Peyer's patch (tissue), 4 donors: ENCODE measurements around the gene CAPN1. TPM values are rescaled to one million over a fixed set of nuclear protein-coding genes. Genes with fewer than 3 reads are reported as not detected.
A peak's percentile ranks its signal among the peaks of the same experiment; 100 is the strongest.

Source experiments
- DNase-seq, 3 donors: peaks; one replicate each; pipeline ENCODE4 v3.0.0-alpha.2; 2017 to 2019
- H3K27ac ChIP-seq, 4 donors: fragments of 200-600 bp; sonication (generic); one replicate each; pipeline ENCODE4 v1.5.1; 2016 to 2019
- H3K27me3 ChIP-seq, 2 donors: fragments of 200-600 bp; sonication (generic); one replicate each; pipeline ENCODE4 v1.5.1; 2019
- H3K36me3 ChIP-seq, 3 donors: fragments of 200-600 bp; sonication (generic); one replicate each; pipeline ENCODE4 v1.5.1; 2016 to 2019
- H3K4me1 ChIP-seq, 4 donors: fragments of 200-600 bp; sonication (generic); one replicate each; pipeline ENCODE4 v1.5.1; 2016 to 2019
- H3K4me3 ChIP-seq, 4 donors: fragments of 200-600 bp; sonication (generic); 1 replicate in 3 of 4; 2 replicates in 1 of 4; pipeline ENCODE4 v1.5.1; 2016 to 2019; ENCODE audit warnings: mild to moderate bottlenecking in 1 of 4
- H3K9me3 ChIP-seq, 4 donors: fragments of 200-600 bp; sonication (generic); one replicate each; pipeline ENCODE4 v1.5.1; 2016 to 2019; ENCODE audit warnings: mild to moderate bottlenecking in 1 of 4
- CTCF ChIP-seq, 6 experiments: fragments of 450-650 bp in 4 of 6; fragments of 200-600 bp in 2 of 6; sonication (generic) in 1 of 6; IDR thresholded peaks; one replicate each; pipeline ENCODE4 v1.5.1; 2017 to 2019; ENCODE audit warnings: antibody characterized with exemption in 6 of 6, mild to moderate bottlenecking in 3 of 6, moderate library complexity in 1 of 6
- POLR2A ChIP-seq, 2 donors: fragments of 450-650 bp; IDR thresholded peaks; one replicate each; pipeline ENCODE4 v1.5.1; 2017; ENCODE audit warnings: antibody characterized with exemption in 2 of 2, mild to moderate bottlenecking in 2 of 2, moderate library complexity in 2 of 2
- total RNA-seq, 4 donors: library from RNA; depleted of rRNA; stranded (reverse); fragments of >200 nt; gene quantifications; one replicate each; pipeline ENCODE4 v1.1.0, GENCODE V29; 2016

The CAPN1 gene
- total RNA-seq = 100 to 1,000 TPM; 320 to 598 (median 559) TPM

GRCh38 chr11:65181569-65182257 lies at the start of gene CAPN1:
Gene CAPN1, plus strand, starts transcription at chr11:65181928. Its CDS starts 774 bp downstream, at chr11:65182702.
- peaks cover 0 to 31% (median 9%) of the 10 kb centered on the region in 4 donors for H3K4me1 ChIP-seq
- TF ChIP-seq POLR2A (IDR thresholded peaks at IDR 0.05) = peak in 1 of 2 donors; percentile 23
- peak in 1 of 6 experiments; percentile 17 for TF ChIP-seq CTCF (IDR thresholded peaks at IDR 0.05)
- peak within 1 kb of the TSS; percentile 75 to 97 (median 82) for H3K4me3 ChIP-seq
- peak; percentile 79 to 95 (median 91) for DNase-seq
- H3K27me3 ChIP-seq = no peaks in the 10 kb centered on the region
- peak within 1 kb of the TSS; percentile 90 to 99 (median 94) for H3K27ac ChIP-seq
- peaks cover 0 to 28% (median 0%) of the 10 kb centered on the region in 3 donors for H3K36me3 ChIP-seq
- H3K9me3 ChIP-seq = no peaks in the 10 kb centered on the region

GRCh38 chr11:65132238-65132987 lies 49.3 kb upstream of the CAPN1 start:
- no peak for TF ChIP-seq POLR2A (IDR thresholded peaks at IDR 0.05)
- no peak for TF ChIP-seq CTCF (IDR thresholded peaks at IDR 0.05)
- DNase-seq = peak in 2 of 3 donors; percentile 82 to 85
- H3K9me3 ChIP-seq = no peaks in the 10 kb centered on the region
- peak overlapping the region; percentile 81 to 96 (median 86) for H3K4me3 ChIP-seq
- H3K27me3 ChIP-seq = no peaks in the 10 kb centered on the region
- peaks cover 0 to 30% (median 13%) of the 10 kb centered on the region in 4 donors for H3K4me1 ChIP-seq
- H3K27ac ChIP-seq = peak overlapping the region in 3 of 4 donors; percentile 96 to 98 (median 97)
- peaks cover 0 to 55% (median 0%) of the 10 kb centered on the region in 3 donors for H3K36me3 ChIP-seq

- peak; percentile 86 to 97 (median 96) for DNase-seq
- H3K4me1 ChIP-seq = peaks cover 0 to 30% (median 13%) of the 10 kb centered on the region in 4 donors
- H3K4me3 ChIP-seq = peak overlapping the region; percentile 81 to 96 (median 86)
- H3K27ac ChIP-seq = peak overlapping the region; percentile 96 to 99 (median 98)
- no peaks in the 10 kb centered on the region for H3K9me3 ChIP-seq
- H3K27me3 ChIP-seq = no peaks in the 10 kb centered on the region
- TF ChIP-seq CTCF (IDR thresholded peaks at IDR 0.05) (no peak), POLR2A (IDR thresholded peaks at IDR 0.05) (peak; percentile 25 to 56)
- H3K36me3 ChIP-seq = peaks cover 0 to 48% (median 0%) of the 10 kb centered on the region in 3 donors
Observed at GRCh38 chr11:65132988-65133700, 48.6 kb upstream of the CAPN1 start.

GRCh38 chr11:65133724-65134123 lies 48.0 kb upstream of the CAPN1 start:
- Histone ChIP-seq H3K4me1 (peaks cover 0 to 30% (median 13%) of the 10 kb centered on the region in 4 donors), H3K27ac (peak overlapping the region; percentile 96 to 99 (median 98)), H3K27me3 (no peaks in the 10 kb centered on the region), H3K36me3 (peaks cover 0 to 42% (median 0%) of the 10 kb centered on the region in 3 donors), H3K9me3 (no peaks in the 10 kb centered on the region), H3K4me3 (peak overlapping the region; percentile 81 to 96 (median 86))
- TF ChIP-seq CTCF (IDR thresholded peaks at IDR 0.05) (no peak), POLR2A (IDR thresholded peaks at IDR 0.05) (no peak)
- DNase-seq = peak in 2 of 3 donors; percentile 50
